SU-DHL-6 (cell line): ENCODE results near the gene RNF123.
"Not testable (repeated sequence)": the region's sequence is repeated elsewhere in the genome, so short reads cannot be mapped to it uniquely, and the experiment has no call there.

Source experiments
- EZH2phosphoT487 ChIP-seq: fragments of 200-600 bp; sonication (generic), shearing (Covaris generic); conservative IDR thresholded peaks from 2 replicates; pipeline ENCODE4 v1.6.1; 2018; ENCODE audit warnings: mild to moderate bottlenecking, antibody characterized with exemption, low read length, moderate library complexity, mixed read lengths
- TF ChIP-seq, protein P1 (sequence below): fragments of 200-600 bp; sonication (generic); IDR thresholded peaks from one replicate; pipeline ENCODE4 v1.5.1; 2017; ENCODE audit warnings: antibody characterized with exemption, mild to moderate bottlenecking, low read length, moderate library complexity; ENCODE audit not compliant: insufficient read depth, poor library complexity, severe bottlenecking

DNA sequence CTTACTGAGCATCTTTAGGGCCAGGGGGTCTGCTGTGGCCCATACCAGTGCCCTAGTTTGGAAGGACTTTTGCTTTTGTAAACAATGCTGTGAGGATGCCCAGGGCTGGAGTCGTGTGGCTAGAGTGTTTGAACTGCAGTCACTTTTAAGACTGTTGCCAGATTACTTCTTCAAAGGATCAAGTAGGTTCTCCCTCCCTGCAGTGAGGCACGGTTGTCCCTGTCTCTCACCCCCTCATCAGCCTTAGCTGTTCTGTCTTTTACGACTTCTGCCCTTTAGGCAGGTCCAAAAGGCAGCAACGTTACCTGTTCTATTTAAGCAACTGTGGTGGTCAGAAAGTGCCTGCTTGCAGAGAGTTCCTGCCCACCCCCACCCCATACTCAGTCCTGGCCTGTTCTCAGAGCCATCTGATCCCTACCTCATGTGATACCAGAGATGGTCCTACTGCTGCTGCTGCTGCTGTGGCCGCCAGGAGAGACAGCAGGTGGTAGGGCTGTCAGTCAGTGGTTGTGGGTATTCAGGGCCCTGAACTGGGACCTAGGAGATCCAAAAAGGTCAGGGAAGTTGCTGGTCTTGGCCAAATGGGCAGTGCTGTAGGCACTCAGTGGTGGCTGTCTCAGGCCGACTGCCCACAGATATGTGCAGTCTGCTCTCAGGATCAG, 5.2 kb downstream of the RNF123 start:
- TF ChIP-seq, protein P1, sequence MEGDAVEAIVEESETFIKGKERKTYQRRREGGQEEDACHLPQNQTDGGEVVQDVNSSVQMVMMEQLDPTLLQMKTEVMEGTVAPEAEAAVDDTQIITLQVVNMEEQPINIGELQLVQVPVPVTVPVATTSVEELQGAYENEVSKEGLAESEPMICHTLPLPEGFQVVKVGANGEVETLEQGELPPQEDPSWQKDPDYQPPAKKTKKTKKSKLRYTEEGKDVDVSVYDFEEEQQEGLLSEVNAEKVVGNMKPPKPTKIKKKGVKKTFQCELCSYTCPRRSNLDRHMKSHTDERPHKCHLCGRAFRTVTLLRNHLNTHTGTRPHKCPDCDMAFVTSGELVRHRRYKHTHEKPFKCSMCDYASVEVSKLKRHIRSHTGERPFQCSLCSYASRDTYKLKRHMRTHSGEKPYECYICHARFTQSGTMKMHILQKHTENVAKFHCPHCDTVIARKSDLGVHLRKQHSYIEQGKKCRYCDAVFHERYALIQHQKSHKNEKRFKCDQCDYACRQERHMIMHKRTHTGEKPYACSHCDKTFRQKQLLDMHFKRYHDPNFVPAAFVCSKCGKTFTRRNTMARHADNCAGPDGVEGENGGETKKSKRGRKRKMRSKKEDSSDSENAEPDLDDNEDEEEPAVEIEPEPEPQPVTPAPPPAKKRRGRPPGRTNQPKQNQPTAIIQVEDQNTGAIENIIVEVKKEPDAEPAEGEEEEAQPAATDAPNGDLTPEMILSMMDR = not testable (repeated sequence)
- not testable (repeated sequence) for TF ChIP-seq EZH2phosphoT487
